MCF 10A (cell line): Measurements from ENCODE around the gene CAP2. TPM values are rescaled to one million over a fixed set of nuclear protein-coding genes. Genes with fewer than 3 reads are reported as not detected.

Source experiments
- BruUV-seq: library from RNA; stranded (reverse); fragments of 400-500 nt; replicated peaks from 2 replicates; lab custom pipeline; 2021; lab: Mats Ljungman, UMichigan
- CTCF ChIA-PET: fragments of 300-600 bp; sonication (Branson Sonifier 250); formaldehyde crosslinking; extraction: SDS; loops from one replicate; lab custom pipeline; 2021; ENCODE audit warnings: antibody characterized with exemption, inconsistent platforms; lab: Yijun Ruan, JAX
- POLR2A ChIA-PET: fragments of 300-600, 350-650 bp; sonication (Branson Sonifier 250); formaldehyde crosslinking; extraction: SDS; loops from one replicate; lab custom pipeline; 2020; ENCODE audit warnings: antibody characterized with exemption, inconsistent platforms; lab: Yijun Ruan, JAX
- DNase-seq: peaks from one replicate; pipeline ENCODE4 v3.0.0-alpha.2; 2018; ENCODE audit not compliant: unreplicated experiment
- H3K27ac Mint-ChIP-seq: one replicate; pipeline ENCODE4 v1.8.0; 2022; ENCODE audit warnings: mild to moderate bottlenecking, low read depth, mixed read lengths; ENCODE audit not compliant: unreplicated experiment
- H3K27me3 Mint-ChIP-seq: one replicate; pipeline ENCODE4 v1.8.0; 2022; ENCODE audit warnings: mixed read lengths; ENCODE audit not compliant: insufficient read depth, unreplicated experiment
- H3K36me3 Mint-ChIP-seq: one replicate; pipeline ENCODE4 v1.8.0; 2022; ENCODE audit warnings: mild to moderate bottlenecking, moderate library complexity, mixed read lengths; ENCODE audit not compliant: insufficient read depth, unreplicated experiment
- H3K4me1 Mint-ChIP-seq: one replicate; pipeline ENCODE4 v1.8.0; 2022; ENCODE audit warnings: mixed read lengths; ENCODE audit not compliant: insufficient read depth, unreplicated experiment
- H3K4me3 Mint-ChIP-seq: one replicate; pipeline ENCODE4 v1.8.0; 2022; ENCODE audit warnings: mild to moderate bottlenecking, moderate library complexity, mixed read lengths; ENCODE audit not compliant: unreplicated experiment
- H3K9me3 Mint-ChIP-seq: one replicate; pipeline ENCODE4 v1.8.0; 2022; ENCODE audit warnings: mixed read lengths; ENCODE audit not compliant: unreplicated experiment
- intact Hi-C: fragments of 100-400 bp; cut with micrococcal nuclease; formaldehyde crosslinking; loops from 2 replicates; pipeline ENCODE4 v1.14.1; 2022
- total RNA-seq: library from RNA; stranded (reverse); gene quantifications from 2 replicates; pipeline ENCODE4 v1.2.3, GENCODE V29; 2022
- TF ChIP-seq, protein P1 (sequence below): fragments of 200-600 bp; IDR thresholded peaks from one replicate; pipeline ENCODE4 v1.8.0; 2022; ENCODE audit warnings: antibody characterized with exemption, mild to moderate bottlenecking; ENCODE audit not compliant: unreplicated experiment

CAP2 gene
- total RNA-seq, 1 experiment from 2014 or later, result 12.3 TPM

DNA sequence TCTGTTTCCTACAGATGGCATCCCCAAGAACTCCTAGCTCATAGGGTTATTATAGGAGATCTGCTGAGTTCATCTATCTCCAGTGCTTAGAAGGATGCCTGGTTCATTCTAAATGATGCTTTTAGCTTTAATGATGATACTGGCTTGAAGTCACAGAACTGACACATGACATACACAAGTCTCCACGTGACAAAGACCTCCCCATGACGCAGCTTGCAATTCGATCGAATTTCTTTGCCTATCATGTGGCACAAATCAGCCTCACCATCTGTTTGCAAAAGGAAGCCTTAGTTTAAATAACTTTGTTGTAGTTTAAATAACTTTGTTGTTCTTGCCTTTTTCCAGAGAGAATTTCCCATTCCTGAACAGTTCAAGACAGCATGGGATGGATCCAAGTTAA is 162.6 kb downstream of the CAP2 start:
- DNase-seq, result no peak
- Mint-ChIP-seq H3K4me1 (no peaks in the 10 kb centered on the region), H3K27ac (no peak overlapping the region), H3K36me3 (peaks cover 24% of the 10 kb centered on the region), H3K27me3 (no peaks in the 10 kb centered on the region), H3K4me3 (no peak overlapping the region), H3K9me3 (no peaks in the 10 kb centered on the region)
- POLR2A ChIA-PET, result no interaction called here
- TF ChIP-seq, protein P1, sequence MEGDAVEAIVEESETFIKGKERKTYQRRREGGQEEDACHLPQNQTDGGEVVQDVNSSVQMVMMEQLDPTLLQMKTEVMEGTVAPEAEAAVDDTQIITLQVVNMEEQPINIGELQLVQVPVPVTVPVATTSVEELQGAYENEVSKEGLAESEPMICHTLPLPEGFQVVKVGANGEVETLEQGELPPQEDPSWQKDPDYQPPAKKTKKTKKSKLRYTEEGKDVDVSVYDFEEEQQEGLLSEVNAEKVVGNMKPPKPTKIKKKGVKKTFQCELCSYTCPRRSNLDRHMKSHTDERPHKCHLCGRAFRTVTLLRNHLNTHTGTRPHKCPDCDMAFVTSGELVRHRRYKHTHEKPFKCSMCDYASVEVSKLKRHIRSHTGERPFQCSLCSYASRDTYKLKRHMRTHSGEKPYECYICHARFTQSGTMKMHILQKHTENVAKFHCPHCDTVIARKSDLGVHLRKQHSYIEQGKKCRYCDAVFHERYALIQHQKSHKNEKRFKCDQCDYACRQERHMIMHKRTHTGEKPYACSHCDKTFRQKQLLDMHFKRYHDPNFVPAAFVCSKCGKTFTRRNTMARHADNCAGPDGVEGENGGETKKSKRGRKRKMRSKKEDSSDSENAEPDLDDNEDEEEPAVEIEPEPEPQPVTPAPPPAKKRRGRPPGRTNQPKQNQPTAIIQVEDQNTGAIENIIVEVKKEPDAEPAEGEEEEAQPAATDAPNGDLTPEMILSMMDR, result no peak
- no TSS peak for BruUV-seq
- CTCF ChIA-PET, result no interaction called here
- intact Hi-C loops, result no loop called here

GRCh38 chr6:17562636-17563035 is 169.2 kb downstream of the CAP2 start:
- Mint-ChIP-seq H3K27ac (no peak overlapping the region), H3K36me3 (no peaks in the 10 kb centered on the region), H3K9me3 (peaks cover 7% of the 10 kb centered on the region), H3K27me3 (no peaks in the 10 kb centered on the region), H3K4me1 (no peaks in the 10 kb centered on the region), H3K4me3 (no peak overlapping the region)
- DNase-seq, result no peak
- no TSS peak for BruUV-seq
- CTCF ChIA-PET, result no interaction called here
- TF ChIP-seq, protein P1, result no peak
- POLR2A ChIA-PET, result no interaction called here
- intact Hi-C loops, result no loop called here

- H3K9me3 Mint-ChIP-seq, result peaks cover 7% of the 10 kb centered on the region
- H3K27ac Mint-ChIP-seq, result no peak overlapping the region
- no peaks in the 10 kb centered on the region for H3K36me3 Mint-ChIP-seq
- no peak for DNase-seq
- no peaks in the 10 kb centered on the region for H3K27me3 Mint-ChIP-seq
- ChIA-PET POLR2A (no interaction called here), CTCF (interaction anchor here (0.6 kb wide), 2 partner anchors 147 to 214 kb away, joined by 4 to 5 read pairs; no protein-coding TSS in a partner anchor)
- H3K4me3 Mint-ChIP-seq, result no peak overlapping the region
- no TSS peak for BruUV-seq
- intact Hi-C loops, result no loop called here
- TF ChIP-seq, protein P1, result no peak
- H3K4me1 Mint-ChIP-seq, result no peaks in the 10 kb centered on the region
Measured at GRCh38 chr6:17565399-17565798, 172.0 kb downstream of the CAP2 start.

- no TSS peak for BruUV-seq
- intact Hi-C loops, result loop anchor here (10.0 kb wide), 1 partner anchor 180 kb away; the partner anchor contains the start of gene CAP2
- Mint-ChIP-seq H3K4me3 (no peak overlapping the region), H3K27ac (peak overlapping the region; percentile 31), H3K9me3 (peaks cover 13% of the 10 kb centered on the region), H3K36me3 (peaks cover 6% of the 10 kb centered on the region), H3K27me3 (no peaks in the 10 kb centered on the region), H3K4me1 (peaks cover 6% of the 10 kb centered on the region)
- TF ChIP-seq, protein P1, result no peak
- CTCF ChIA-PET, result interaction anchor here (0.6 to 1.3 kb wide), 4 partner anchors 8 to 423 kb away, joined by 3 read pairs; no protein-coding TSS in a partner anchor
- POLR2A ChIA-PET, result interaction anchor here (0.6 to 1.0 kb wide), 2 partner anchors 25 to 182 kb away, joined by 3 read pairs; partner anchors contain the start of genes CAP2 and FAM8A1
- DNase-seq, result peak; percentile 85
Measured at GRCh38 chr6:17574866-17575560, 181.6 kb downstream of the CAP2 start.
